ENCODE data around the gene ENOX1.

- TF ChIP-seq CTCF (tag by site-specific recombination; IDR thresholded peaks at IDR 0.05) (no peak), ZNF558 (tag by site-specific recombination; IDR thresholded peaks at IDR 0.05) (no peak), KLF9 (tag by site-specific recombination; IDR thresholded peaks at IDR 0.05; ENCODE audit: low read depth) (no peak), ZNF639 (tag by site-specific recombination; IDR thresholded peaks at IDR 0.05) (no peak), YY1 (tag by site-specific recombination; IDR thresholded peaks at IDR 0.05) (no peak), PBX3 (CRISPR knock-in tag; IDR thresholded peaks at IDR 0.05) (no peak), ZBTB26 (tag by site-specific recombination; optimal IDR thresholded peaks at IDR 0.05) (no peak), BCL6B (tag by site-specific recombination; IDR thresholded peaks at IDR 0.05) (no peak)
Observed at GRCh38 chr13:43494206-43494605, 292.6 kb downstream of the ENOX1 start.

Data from HEK293 (cell line).